GM18520 (cell line): ENCODE results near the gene HMGN4.

Experiments
- ATAC-seq: cut with Tn5 transposase; IDR thresholded peaks from one replicate; pipeline ENCODE4 v1.9.1; 2021; ENCODE audit not compliant: unreplicated experiment

Gene HMGN4

DNA sequence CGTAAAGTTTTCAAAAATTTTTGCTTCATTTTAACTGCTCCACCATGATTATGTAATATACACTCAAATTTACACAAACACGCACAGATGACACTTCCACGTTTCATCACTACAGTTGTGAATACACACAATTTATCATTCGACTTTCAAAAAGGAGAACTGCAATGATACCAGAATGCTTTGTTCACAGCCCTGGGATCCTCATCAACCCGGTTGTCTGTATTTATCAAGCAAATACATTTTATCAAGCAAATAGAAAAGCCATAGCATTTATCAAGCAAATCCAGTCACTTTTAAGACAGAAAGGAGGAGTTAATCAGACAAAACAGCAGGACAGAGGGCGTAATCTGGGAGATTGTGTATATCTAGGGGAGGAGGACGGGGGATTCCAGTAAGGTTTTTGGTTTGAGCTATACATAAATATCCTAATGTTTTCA lies 38.3 kb downstream of the HMGN4 start:
- ATAC-seq = no peak

DNA sequence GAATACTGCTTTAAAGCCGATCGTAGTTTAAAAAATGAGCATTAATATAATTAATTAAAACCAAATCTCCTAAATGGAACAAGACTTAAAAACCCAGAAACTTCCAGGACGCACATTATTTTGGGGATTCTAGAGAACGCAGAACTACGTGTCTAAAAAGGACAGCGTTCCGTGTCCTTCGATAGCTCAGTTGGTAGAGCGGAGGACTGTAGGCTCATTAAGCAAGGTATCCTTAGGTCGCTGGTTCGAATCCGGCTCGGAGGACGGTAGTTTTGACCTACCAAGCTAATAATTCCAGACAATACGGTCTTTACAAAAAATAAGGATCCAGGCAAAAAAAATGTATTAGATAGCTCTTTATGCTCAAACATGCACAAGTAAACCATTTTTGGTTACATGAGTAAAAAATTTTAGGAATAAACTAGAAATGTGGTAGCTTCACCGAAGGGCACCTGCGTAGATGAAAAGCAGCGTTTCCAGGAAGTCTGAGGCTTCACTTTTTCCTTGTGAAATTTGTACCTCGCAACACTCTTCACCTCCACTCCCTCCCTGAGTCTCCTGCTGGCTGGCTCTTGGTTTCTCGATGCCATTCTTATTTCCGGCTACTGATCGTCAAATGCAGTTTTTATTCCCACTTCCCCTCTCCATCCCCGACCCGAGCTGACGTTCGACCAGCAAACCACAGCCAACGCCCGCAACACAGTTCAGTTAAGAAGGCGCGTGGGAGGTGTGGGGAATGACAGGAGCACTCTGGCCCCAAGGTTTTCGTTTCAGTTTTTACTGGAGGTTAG lies 39.0 kb downstream of the HMGN4 start:
- no peak for ATAC-seq

DNA sequence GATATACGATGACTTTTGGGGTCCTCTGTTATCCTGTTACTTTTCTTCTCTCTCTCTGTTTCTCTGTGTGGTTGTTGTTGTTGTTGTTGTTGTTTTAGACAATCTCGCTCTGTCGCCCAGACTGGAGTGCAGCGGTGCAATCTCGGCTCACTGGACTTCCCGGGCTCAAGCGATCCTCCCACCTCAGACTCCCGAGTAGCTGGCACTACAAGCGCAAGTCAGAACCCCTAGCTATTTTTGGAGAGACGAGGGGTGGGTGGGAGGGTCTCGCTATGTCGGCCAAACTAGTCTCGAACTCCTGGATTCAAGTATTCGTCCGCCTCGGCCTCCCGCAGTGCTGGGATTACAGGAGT lies 39.5 kb downstream of the HMGN4 start:
- no peak for ATAC-seq

DNA sequence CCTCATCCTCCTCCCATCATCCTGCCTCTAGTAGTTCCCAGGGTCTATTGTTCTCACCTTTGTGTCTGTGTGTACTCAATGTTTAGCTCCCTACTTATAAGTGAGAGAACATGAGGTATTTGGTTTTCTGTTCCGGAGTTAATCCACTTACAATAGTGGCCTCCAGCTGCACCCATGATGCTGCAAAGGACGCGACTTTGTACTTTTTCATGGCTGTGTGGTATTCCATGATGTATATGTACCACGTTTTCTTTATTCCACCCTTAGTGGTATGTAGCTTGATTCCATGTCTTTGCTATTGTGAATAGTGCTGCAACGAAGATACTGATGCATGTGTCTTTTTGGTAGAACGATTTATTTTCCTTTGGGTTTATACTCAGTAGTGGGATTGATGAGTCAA lies 40.1 kb downstream of the HMGN4 start:
- no peak for ATAC-seq

DNA sequence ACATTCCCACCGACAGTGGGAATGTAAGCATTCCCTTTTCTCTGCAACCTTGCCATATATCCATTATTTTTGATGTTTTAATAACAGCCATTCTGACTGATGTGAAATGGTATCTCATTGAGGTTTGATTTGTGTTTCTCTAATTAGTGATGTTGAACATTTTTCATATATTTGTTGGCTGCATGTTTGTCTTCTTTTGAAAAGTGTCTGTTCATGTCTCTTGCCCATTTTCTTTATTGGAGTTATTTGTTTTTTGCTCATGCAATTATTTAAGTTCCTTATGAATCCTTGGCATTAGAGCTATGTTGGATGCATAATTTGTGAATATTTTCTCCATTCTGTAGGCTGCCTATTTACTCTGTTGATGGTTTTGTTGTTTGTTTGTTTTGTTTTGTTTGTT lies 40.6 kb downstream of the HMGN4 start:
- no peak for ATAC-seq

DNA sequence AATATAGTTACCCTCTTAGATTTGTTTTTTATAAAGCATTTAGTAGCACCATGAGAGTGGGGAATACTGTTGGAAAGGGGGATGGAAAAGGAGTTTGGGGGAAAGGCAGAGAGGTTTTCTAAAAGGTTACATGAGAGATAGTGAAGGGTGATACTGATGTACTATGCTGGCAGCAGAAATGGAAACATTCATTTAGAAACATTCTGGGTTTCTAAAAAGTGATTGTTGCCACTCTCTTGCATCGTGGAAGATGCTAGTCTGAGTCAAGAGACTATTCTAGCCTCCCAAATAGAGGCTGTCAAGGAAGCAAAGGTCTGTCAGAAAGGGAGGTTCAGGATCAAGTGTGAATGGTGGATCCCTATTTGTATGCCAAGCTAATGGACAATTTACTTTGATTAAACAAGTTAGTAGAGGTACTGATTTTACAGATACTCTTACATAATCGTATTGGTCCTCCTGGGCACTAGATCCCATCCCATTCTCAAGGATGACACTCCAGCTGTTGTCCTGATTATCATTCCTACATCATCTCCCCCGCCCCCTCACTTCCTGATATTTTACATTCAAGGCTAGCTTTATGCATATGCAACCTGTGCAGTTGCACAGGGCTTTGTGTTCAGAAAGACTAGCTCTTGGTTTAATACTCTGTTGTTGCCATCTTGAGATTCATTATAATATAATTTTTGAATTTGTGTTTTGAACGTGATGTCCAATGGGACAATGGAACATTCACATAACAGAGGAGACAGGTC lies 43.2 kb downstream of the HMGN4 start:
- ATAC-seq = no peak

DNA sequence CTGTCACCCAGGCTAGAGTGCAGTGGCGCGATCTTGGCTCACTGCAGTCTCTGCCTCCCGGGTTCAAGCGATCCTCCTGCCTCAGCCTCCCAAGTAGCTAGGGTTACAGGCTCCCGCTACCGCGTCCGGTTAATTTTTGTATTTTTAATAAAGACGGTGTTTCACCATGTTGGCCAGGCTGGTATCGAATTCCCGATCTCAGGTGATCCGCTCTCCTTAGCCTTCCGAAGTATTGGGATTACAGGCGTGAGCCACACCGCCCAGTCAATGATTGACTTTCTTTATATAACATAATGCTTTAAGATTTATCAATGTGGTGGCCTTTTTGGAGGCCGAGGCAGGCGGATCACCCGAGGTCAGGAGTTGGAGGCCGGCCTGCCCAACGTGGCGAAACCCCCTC lies 50.8 kb downstream of the HMGN4 start:
- no peak for ATAC-seq

DNA sequence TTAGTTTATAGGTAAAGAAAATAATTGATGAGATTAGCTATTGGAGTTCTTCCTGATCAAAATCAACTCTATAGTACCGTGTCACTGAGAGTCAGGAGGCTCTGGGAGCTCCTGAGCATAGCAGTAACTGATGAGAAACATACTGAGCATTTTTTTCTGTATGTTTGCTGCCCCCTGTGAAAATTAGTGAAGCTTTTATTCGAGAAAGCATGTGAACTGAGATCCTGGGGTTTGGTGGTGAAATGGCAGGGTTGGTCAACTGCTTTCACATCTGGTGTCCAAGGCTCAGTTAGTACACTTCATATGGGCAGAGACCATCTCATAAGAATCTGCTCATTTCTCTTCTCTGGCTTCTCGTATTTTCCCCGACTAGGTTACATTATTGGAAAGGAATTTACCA lies 54.5 kb downstream of the HMGN4 start:
- no peak for ATAC-seq

DNA sequence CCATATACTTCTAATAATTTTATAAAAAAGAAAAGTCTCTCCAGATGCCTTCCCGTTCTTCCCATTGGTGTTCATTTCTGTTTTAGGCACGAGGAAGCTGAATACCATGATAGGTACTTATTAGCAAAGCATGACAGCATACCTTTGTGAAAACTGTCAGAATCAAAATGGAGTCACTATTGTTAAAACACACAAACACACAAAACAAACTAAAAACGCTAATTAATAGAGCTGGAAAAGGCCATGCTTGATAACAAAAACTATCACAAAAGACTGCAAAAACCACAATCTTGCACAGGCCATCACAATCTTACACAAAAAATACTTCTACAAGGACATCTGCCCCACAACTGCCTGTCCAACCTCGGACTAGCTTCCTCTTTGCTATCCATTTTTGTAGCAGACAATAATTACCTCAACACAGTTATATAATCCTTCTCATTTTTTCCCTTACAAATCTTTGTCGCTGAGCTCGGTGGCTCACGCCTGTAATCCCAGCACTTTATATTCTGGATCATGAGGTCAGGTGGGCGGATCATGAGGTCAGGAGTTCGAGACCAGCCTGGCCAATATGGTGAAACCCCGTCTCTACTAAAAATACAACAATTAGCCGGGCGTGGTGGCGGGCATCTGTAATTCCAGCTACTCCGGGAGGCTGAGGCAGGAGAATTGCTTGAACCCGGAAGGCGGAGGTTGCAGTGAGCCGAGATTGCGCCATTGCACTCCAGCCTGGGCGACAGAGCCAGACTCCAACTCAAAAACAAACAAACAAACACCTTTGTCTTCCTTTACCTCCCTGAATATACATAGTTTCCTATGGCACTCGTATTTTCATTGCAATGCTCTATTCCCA lies 55.3 kb downstream of the HMGN4 start:
- ATAC-seq = no peak

DNA sequence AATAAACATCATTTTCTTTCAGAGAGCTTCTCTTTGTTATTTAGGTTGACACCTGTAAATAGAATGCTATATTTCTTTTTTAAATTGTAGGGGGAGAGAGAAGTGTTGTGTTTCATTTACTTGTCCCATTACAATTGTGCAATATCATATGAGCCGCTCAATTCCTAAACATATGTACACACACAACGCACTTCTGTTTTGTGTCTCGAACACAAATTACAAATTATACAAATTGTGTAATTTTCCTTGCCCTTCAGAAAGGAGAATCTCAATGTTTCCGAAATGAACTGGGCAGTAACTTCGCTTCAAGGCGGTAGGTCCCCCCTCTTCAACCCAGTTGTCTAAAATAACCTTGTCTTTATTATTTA lies 55.9 kb downstream of the HMGN4 start:
- no peak for ATAC-seq

DNA sequence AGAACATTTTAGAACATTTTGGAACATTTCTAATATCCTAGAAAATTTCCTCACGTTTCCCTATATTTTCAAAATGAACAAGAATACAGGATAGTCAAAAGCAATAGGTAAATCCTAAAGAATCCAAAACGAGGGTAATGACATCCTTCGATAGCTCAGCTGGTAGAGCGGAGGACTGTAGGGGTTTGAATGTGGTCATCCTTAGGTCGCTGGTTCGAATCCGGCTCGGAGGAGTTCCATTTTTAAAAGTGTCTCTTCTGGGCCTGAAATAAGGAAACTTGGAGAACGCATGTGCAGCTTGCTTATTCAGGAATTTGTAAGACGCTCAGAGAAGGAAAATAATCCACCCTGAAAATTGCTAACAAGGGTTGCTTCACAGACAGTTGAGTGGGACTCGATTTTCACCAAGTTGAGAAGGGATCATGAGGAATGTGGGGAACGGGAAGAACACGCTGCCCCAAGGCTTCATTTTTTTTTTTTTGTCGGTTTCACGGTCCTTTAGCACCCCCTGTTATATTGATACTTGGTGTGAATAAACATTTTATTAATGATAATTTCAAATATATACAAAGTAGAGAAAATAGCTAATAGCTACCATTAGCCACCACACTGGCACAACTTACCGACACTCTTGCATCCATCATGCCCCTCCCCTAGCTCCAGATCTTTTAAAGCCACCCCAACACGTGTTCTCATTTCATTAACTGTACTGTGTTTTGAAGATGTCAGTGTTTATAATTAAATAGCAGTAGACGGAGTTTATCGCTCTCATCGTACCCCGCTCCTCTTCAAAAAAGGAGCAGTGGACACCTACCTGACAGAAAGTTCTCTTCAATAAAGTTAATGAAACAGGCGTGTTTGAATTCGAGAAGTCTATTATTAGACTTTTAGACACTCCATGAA lies 56.8 kb downstream of the HMGN4 start:
- ATAC-seq = no peak

DNA sequence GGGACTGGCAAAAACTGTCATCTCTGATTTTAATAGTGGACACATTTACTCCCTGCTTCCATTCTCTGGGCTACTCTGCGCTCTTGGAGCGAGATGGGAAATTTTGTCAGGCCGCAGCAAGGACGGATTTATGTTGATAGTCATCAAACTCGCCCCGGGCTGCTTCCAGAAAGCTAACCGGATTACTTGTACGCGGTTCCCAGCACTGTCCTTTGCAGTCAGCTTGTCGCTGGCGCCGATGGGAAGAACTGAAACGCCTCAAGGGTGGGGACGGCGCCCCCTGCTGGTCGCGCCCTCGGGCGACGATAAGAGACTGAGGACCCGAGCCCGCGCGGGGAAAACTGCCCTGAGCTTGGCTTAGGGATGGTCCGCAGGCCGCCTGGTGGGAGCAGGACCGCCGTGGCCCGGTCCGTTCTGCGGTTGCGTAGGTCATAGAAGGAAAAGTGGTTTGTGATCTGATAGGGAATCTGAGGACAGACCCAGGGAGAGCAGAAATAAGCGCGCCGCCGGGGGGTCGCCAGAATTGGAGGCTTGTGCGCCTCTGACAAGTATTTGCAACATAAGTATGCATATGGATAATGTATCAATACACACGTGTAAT lies 57.6 kb downstream of the HMGN4 start:
- peak; percentile 47 for ATAC-seq
